ENCODE data around the gene CDH11.

The CDH11 gene

DNA sequence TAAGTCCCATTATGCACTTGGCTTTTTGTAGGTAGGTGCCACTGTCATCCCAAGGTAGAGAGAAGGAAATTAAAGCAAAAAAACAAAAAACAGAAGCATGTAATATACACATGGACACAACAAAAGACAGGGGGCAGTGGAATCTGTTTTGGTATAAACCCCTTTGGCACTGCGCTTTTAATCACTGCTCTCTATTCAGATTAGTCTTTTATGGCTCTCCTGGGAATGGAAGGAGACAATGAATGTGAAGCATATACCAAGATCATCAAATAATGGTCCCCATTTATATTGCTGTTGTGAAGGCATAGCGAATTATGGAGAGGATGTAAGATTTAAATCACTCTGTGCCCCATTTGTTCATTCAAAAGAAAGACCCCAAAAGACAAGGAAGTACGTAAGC lies 17.4 kb downstream of the CDH11 start:
- no peak for TF ChIP-seq POLR2A (IDR thresholded peaks at IDR 0.05; ENCODE audit: low read depth, low read length)
- no peak for FAIRE-seq

DNA sequence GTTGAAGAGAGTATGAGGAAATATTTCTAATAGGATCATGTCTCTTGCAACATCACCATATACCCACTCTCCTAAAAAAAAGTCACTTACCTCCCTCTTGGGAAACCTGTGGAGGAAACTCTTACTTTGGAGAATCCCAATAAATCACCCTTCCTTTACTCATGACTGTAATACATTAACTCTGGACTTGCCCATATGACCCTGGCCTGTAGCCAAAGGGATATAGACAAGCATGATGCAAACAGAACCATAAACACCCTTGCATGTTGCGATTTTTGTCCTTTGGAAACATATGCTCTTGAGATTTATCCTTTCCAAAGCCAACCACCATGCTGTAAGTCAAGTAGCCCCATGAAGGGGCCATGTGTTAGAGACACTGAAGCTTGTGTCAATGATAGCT lies 19.5 kb downstream of the CDH11 start:
- no peak for TF ChIP-seq POLR2A (IDR thresholded peaks at IDR 0.05; ENCODE audit: low read depth, low read length)
- FAIRE-seq, result no peak

More for the DNA sequence above, 17.4 kb downstream of the CDH11 start:
- no peak for DNase-seq (ENCODE audit: insufficient read length, low spot score)

DNA sequence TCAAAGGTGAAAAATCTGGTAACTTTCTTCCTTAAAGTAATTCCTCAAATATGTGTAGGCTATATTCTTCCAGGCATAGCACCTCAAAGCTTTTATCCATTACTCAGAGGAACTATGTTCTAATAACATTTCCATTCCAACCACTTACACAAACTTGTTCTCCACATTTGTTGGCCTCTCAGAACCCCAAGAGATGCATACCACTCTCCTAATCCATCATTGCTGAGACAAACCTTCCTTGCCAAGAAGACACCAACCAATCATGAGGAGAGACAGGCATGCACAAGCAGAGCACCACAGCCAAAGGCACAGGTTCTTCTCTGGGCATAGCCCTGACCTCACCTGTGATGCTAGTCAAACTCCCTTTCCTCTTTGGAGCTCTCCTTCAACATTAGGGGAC lies 20.9 kb downstream of the CDH11 start:
- FAIRE-seq, result no peak
- no peak for DNase-seq (ENCODE audit: insufficient read length, low spot score)
- no peak for TF ChIP-seq POLR2A (IDR thresholded peaks at IDR 0.05; ENCODE audit: low read depth, low read length)

More for the DNA sequence above, 19.5 kb downstream of the CDH11 start:
- no peak for DNase-seq (ENCODE audit: insufficient read length, low spot score)

DNA sequence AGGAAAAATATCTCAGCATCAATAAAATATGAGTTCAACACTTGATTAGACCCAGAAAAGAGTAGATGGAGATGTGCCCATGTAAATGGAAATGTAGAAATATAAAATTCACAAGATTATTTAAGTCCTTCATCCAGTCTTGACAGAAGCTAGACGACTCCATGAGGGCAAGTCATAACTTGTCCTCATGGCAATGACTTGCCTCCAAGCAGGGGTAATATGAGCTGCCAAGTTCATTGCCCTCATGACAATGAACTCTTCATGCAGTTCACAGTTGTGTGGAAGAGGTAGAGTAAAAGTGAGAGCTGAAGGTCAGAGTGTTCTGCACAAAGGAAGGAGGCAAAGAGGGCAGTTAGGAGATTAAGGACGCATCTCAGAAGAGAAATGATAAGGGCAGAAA lies 22.3 kb downstream of the CDH11 start:
- TF ChIP-seq POLR2A (IDR thresholded peaks at IDR 0.05; ENCODE audit: low read depth, low read length), result no peak
- no peak for DNase-seq (ENCODE audit: insufficient read length, low spot score)
- no peak for FAIRE-seq

DNA sequence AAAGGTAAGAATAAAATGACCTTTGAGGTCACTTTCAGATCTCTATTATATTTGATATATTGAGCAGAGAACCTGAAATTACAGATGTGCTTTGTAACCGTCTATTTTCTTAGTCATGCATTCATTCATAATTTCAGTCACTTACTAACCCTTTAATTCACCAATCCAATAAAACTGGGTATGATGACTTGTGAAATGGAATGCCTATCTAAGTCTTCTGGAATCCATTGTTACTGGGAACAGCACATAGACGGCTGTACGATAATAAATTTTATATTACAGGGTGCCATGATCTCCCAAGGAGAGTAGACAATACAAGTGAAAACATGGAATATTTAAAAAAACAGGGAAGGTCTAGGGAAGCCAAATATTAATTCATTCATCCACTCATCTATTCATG lies 22.9 kb downstream of the CDH11 start:
- DNase-seq (ENCODE audit: insufficient read length, low spot score) (no peak), FAIRE-seq (no peak)
- no peak for TF ChIP-seq POLR2A (IDR thresholded peaks at IDR 0.05; ENCODE audit: low read depth, low read length)

DNA sequence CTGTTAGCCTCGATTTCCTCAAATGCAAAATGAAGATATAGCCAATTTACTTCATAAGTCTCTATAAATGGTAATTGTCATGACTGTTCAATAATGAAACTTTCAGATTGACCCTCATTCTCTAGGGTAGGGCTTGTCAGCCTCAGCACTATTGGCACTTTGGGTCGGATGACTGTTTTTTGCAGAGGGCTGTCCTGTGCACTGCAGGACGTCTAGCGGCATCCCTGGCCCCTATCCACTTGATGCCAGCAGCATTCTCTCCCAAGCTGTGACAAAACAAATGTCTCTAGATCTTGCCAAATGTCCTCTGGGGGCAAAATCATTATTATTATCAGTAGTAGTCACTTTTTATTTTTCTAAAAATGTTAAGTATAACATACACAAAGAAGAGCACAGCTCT lies 24.6 kb downstream of the CDH11 start:
- no peak for TF ChIP-seq POLR2A (IDR thresholded peaks at IDR 0.05; ENCODE audit: low read depth, low read length)
- DNase-seq (ENCODE audit: insufficient read length, low spot score), result no peak
- FAIRE-seq, result no peak

DNA sequence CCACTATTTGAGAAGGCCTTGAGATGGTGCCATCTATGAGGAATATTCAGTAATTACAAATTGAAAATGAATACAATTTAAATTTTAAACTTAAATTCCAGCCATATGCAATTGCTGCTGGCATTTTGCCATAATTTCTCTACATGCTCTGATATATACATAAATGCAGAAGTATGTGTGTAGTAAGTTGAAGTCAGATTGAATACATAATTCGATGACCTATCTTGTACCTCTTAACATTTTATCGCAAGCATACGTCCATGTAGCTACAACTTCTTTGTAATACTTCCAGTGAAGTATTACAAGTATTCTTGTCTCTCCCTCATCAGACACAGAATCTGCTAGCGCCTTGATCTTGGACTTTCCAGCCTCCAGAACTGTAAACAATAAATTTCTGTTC lies 26.0 kb downstream of the CDH11 start:
- FAIRE-seq (no peak), DNase-seq (ENCODE audit: insufficient read length, low spot score) (no peak)
- no peak for TF ChIP-seq POLR2A (IDR thresholded peaks at IDR 0.05; ENCODE audit: low read depth, low read length)

DNA sequence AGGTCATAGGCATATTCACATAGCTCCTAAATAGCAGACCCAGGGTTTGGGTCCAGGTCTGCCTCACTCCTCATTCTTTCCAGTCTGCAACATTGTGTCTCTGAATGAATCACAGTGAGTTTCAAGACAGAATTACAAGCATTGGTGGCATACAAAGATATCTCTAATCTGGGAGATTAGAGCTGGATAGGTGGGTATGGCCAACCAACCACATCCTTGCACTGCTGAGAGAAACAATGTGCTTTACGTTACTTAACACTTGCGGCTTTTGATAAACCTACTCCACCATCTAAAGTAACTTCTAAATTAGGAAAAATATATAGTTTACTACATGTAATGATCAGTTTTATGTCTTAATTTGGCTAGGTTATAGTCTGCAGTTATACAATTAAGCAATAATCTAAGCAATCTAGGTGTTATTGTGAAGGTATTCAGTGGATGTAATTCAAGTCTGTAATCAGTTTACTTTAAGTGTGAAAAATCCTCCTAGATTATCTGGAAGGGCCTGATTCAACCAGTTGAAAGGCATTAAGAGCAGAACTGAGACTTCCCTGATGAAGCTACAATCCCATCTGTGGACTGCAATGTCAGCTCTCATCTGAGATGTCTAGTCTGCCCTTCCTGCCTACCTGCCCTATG lies 26.7 kb downstream of the CDH11 start:
- DNase-seq (ENCODE audit: insufficient read length, low spot score) (no peak), FAIRE-seq (no peak)

DNA sequence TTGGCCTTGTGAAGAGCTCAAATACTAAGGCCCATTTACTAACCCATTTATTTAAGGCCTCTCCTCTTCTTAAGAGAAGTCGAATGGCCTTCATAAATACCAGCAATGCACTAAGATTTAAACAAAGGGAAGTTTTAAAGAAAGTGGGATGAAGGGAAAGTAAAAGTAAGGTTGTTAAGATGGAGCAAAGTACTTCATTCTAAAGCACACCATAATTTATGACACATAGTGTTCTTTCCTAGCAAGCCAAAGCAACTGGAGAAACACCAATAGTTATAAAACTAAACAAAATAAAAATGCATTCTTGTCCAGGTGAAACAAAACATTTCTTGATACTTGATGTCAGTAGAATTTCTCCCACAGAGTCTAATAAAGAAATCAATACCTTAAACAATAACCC lies 27.9 kb downstream of the CDH11 start:
- FAIRE-seq, result no peak
- no peak for TF ChIP-seq POLR2A (IDR thresholded peaks at IDR 0.05; ENCODE audit: low read depth, low read length)
- no peak for DNase-seq (ENCODE audit: insufficient read length, low spot score)

More for the DNA sequence above, 26.7 kb downstream of the CDH11 start:
- TF ChIP-seq POLR2A (IDR thresholded peaks at IDR 0.05; ENCODE audit: low read depth, low read length), result no peak

DNA sequence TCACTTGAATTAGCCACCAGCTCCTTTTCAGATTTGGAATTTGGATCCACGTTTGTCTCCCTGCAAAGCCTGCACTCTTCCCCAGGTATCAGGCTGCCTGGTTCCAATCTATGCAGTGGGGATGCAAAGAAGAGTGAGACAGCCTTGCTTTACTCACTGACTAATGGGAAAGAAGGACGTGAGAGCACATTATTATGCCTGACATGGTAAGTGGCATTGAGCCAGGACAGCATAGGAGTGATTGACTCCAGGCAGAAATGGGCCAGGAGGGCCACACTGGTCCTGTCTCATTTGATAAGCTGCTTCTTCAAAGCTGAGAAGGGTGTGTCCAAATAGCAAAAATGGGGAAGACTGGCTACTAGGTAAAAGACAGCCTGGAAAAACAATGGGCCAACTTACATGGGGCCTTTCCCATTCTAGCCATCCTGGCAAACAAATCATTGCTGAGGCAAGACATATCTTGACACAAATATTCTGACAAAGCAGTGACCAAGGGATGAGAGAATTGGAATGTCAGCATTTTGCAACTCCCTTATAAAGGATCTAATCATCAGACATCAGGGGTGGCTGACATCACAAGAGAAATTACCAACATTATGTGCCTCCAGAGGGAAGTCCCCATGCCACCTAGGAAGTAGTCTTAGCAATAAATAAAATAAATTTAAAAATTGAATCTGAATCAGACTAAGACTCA lies 38.6 kb downstream of the CDH11 start:
- no peak for TF ChIP-seq POLR2A (IDR thresholded peaks at IDR 0.05; ENCODE audit: low read depth, low read length)
- FAIRE-seq, result no peak
- no peak for DNase-seq (ENCODE audit: insufficient read length, low spot score)

DNA sequence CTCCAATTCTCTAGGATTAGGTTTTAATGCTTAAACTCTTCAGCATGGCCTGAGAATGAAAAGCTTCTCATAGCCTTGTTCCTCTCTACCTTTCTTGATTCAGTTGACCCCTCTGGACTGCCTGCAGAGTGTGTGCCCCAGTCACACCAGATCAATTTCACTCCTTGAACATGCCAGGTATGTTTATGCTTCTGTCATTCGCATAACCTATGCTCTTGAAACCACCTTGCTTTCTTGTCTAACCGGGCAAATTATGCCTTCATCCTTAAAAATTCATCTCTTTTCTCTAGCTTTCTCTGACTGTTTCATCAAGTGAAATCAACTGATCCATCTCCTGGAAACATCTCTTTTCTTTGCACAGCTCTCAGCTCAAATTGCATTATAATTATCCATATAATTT lies 42.3 kb downstream of the CDH11 start:
- FAIRE-seq, result no peak
- no peak for DNase-seq (ENCODE audit: insufficient read length, low spot score)
- TF ChIP-seq POLR2A (IDR thresholded peaks at IDR 0.05; ENCODE audit: low read depth, low read length), result no peak

DNA sequence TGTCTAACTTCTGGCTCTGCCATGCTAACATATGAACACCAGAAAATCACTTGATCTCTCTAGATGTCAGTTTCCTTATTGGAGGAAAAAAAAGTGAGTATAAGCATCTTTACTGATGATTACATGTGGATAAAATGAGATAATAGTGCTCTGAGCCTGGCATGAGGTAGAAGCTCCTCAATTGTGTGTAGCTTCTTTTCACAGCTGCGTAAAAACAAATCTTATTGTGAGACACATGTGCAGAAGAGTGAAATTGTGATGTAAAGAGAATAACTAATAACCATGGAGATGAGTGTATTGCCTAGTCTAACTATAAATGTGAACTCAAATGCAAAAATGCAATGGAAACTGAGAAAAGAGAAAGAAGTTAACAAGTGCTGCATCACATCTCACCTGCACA lies 44.7 kb downstream of the CDH11 start:
- no peak for FAIRE-seq

DNA sequence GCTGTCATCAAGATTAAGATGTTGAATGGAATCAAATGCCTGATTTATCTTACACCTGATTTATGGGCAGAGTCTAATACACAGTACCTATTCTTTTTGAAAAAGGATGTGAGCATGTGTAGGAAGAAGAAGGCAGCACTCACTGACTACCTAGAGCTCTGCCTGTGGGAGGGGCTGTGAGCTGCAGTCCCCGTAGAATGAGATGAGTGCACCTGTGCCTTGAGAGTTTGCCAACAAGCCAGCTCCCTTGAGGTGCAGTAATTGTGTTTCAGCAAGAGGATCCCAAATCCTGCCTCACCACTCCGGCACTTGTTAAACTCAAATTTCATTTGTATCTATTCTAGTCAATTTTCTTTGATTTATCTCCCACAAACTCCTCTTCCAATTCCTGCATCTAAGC lies 46.0 kb downstream of the CDH11 start:
- no peak for TF ChIP-seq POLR2A (IDR thresholded peaks at IDR 0.05; ENCODE audit: low read depth, low read length)
- FAIRE-seq, result no peak
- DNase-seq (ENCODE audit: insufficient read length, low spot score), result no peak

More for the DNA sequence above, 44.7 kb downstream of the CDH11 start:
- DNase-seq (ENCODE audit: insufficient read length, low spot score), result no peak
- TF ChIP-seq POLR2A (IDR thresholded peaks at IDR 0.05; ENCODE audit: low read depth, low read length), result no peak

DNA sequence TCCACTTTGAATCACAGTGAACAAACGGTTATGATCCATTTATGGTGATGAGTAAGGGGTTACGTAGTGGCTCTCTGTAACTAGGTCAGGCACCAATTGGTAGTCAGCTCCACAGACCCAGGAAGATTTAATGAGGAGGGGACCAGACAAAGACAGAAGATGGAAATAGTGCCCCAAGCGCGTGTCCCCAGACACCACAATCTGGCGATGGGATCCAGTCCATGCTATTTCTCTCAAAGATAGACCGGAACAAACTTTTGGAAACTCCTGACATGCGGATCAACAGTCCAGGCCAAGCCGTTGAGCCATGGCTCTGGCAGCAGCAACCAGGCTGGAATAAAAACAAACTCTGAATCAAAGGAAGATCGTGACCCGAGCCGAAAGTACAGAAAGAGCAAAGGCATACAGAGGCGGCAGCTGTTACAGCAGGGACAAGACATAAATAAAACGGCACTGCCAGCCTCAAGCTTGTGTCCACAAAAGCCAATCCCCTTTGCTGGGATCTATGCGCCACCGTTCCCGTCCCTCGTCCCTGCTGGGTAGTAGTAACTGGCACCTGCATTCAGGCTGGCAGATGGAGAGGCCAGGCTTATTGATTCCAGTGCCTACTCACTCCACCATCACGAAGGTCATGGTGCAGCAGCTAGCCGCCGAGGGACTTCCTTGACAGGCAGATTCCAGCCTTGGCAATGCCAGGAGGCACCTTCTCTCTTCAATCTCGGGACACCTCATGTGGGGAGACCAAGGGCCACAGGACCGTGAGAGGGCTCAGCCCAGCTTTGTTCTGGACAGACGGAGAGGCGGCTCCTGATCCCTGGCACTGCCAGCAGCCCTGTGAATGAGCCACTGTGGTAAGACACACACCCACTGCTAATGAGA lies 50.2 kb downstream of the CDH11 start:
- no peak for DNase-seq (ENCODE audit: insufficient read length, low spot score)
- TF ChIP-seq POLR2A (IDR thresholded peaks at IDR 0.05; ENCODE audit: low read depth, low read length), result no peak
- FAIRE-seq, result no peak
